NCI-H1105 (cell line): Measurements from ENCODE around the gene TCEA3.
"Not testable (repeated sequence)": the region's sequence is repeated elsewhere in the genome, so short reads cannot be mapped to it uniquely, and the experiment has no call there.

Experiments
- DNase-seq: peaks from one replicate; lab custom pipeline; 2025; lab: John Stamatoyannopoulos, UW

TCEA3 gene

DNA sequence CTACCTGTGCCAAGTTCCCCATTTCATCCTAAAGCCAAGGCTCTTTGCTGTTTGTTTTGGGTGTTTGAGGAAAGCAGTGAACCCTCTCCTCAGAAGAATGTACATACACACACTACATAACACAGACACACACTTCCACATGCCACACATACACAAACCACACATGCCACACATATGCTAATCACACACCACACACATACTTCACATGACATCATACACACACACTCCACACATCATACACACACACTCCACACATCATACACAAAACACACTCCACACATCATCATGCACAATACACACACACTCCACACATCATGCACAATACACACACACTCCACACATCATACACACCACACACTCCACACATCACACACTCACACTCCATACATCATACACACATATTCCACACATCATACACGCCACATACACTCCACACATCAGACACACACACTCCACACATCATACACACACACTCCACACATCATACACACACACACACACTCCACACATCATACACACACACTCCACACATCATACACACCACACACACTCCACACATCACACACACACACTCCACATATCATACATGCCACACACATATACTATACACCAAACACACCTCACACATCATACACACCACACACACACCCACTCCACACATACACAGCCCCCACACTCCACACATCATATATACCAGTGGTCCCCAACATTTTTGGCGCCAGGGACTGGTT is 32.3 kb downstream of the TCEA3 start:
- no peak for DNase-seq

GRCh38 chr1:23389837-23390321 is 34.7 kb downstream of the TCEA3 start:
- DNase-seq, result no peak

DNA sequence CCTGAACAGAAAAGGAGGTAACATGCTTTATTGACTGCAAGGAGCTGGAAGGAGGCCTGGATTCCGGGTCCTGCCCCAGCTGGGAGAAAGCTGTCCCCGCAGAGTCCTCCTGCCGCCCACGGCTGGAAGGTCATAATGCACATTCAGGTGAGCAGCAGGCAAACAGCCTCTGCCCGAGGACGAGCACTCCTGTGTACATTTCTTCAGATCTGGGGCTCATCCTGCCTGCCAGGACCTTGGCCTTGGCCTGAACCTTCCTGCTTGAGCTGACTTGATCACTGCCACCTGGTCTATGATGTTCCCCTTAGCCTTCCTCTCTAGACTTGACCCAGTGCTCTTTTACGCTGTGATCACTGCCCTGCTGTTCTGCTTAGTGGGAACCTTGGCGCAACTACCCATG is 37.1 kb downstream of the TCEA3 start:
- DNase-seq, result no peak

DNA sequence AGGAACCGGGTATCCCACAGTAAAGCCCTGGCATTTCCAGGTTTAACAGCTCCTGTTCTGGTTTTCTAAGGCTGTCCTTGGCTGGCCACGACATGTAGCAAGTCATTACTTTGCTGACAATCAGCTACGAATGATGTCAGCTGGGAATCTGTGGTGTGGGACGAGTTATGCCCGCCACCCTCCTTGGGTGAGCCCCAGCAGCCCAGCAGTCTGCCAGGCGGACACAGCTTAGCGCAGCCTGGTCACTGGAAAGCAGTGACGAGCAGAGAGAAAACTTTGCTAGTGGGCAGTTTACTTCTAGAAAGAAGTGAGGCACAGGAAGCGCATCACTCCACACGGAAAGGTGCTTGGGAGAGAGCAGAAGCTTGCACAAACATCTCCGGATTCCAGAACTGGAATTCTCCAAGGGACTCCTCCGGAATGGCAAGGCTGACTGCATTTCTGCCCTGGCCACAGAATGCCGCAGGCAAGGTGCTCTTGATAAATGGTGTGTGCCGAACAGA is 39.4 kb downstream of the TCEA3 start:
- DNase-seq, result no peak

GRCh38 chr1:23384312-23385058 is 40.1 kb downstream of the TCEA3 start:
- no peak for DNase-seq

- DNase-seq, result no peak
Measured at GRCh38 chr1:23383577-23384311, 40.8 kb downstream of the TCEA3 start.

DNA sequence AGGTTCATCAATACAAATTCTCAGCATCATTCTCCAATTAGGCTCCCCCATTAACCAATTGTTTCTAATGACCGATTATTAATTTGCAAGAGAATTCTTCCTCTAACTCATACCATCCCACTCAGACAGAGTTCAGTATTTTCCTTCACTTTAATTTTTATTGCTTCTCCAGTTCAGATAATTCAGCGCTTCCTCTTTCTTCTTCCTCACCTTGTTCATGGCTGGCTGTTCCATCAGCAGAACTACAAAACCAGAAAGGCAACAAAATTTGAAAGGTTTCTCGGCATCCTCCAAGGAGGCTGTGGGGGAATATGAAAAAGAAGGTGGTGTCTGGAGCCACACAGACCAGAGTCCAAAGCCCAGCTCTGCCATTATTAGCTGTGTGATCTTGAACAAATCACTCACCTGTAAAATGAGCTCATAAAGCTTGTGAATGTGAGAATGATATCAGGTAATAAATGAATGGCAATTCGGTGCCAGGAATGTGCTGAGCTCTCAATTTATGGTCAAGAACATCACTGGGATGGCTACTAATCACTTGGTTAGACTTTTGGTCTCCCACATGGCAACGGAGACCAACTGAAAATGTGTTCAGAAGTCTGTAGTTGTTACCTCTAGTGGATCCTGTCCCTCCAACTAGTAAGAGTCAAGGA is 43.2 kb downstream of the TCEA3 start:
- DNase-seq, result no peak

GRCh38 chr1:23380719-23381118 is 43.8 kb downstream of the TCEA3 start:
- no peak for DNase-seq

DNA sequence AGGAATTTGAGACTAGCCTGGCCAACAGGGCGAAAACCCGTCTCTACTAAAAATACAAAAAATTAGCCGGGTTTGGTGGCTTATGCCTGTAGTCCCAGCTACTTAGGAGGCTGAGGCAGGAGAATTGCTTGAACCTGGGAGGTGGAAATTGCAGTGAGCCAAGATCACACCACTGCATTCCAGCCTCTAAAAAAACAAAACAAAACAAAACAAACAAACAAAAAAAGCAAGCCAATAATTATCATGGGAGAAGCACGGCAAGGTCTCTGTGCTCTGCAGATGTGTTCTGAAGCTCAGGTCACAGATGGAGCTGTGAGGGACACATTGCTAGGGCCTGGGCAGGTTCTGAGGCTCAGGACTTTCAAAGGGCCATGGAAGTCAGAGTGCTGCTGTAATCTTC is 44.3 kb downstream of the TCEA3 start:
- not testable (repeated sequence) for DNase-seq

GRCh38 chr1:23376890-23377811 is 47.4 kb downstream of the TCEA3 start:
- no peak for DNase-seq

DNA sequence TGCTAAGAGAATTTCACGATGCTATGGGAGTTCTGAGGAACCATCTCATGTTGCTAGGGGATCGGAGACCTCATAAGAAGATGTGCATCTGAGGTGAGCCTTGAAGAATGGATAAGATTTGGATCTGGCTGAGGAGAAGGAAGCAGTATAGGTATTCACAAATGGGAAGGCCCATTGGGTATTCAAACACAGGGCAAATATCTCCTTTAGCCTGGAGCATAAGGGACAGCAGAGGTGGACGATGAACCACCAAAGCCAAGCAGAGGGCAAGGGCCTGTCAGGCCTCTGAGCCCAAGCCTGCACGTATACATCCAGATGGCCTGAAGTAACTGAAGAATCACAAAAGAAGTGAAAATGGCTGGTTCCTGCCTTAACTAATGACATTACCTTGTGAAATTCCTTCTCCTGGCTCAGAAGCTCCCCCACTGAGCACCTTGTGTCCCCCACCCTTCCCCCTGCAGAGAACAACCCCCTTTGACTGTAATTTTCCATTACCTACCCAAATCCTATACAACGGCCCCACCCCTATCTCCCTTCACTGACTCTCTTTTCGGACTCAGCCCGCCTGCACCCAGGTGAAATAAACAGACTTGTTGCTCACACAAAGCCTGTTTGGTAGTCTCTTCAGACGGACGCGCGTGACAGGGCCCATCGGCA is 50.3 kb downstream of the TCEA3 start:
- not testable (repeated sequence) for DNase-seq

- no peak for DNase-seq
Measured at GRCh38 chr1:23371987-23372880, 52.3 kb downstream of the TCEA3 start.

DNA sequence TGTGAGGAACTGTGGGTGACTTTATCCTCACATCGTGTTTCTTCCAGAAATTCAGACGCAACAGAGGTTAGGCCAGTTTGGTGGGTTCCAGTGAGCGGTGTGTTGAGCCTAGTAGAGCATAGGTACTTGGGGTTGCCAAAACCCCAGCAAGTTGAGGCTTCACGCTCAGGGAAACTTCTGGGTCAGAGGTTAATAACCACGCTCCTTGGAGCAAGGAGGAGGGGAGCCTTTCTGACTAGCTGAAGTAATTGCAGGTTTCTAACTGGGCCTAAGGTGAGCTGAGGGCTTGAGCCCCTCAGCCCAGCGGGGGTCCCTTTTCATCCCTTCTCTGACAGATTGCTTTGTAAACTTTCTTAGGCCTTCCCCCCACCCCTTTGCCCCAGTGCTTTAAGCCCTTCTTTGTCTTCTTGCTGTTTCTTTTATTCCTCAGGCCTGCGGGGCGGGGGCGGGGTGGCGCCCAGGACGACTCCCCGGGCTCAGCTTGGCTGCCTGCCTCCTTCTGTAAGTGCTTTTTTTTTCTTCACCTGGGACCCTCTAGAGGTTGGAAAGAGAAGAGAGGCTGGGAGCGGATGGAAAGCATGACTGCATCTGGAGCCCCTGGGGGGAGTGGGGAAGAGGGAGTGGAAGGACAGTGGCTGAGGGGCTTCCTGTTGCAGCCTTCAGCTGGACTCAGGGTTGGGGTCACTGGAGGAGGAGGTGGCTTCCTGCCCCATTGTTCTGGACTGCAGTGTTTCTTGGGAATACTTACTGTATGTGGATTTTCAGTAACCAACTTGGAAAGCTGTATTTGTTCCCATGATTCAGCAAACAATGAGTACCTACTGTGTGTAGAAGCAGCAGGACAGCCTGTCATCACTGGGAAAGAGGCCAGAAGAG is 53.6 kb downstream of the TCEA3 start:
- peak; percentile 50 for DNase-seq

DNA sequence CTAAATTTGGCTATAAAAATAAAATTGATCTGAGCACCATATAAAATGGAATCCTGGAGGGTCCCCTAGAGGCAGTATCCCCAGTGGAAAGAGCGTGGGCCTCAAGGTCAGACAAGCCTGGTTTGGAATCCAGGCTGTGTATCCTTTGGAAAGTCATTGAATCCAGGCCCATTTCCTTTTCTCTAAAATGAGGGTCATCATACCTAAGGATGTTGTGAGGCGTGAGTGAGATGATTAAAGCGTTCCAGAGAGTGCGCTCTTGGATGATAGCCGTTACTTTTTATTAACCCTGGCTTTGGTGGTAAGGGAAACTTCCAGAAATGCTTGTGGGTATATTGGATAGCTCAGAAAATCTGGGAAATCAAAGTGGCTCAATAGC is 54.2 kb downstream of the TCEA3 start:
- no peak for DNase-seq

GRCh38 chr1:23369335-23370013 is 55.1 kb downstream of the TCEA3 start, which contains the start of gene ZNF436:
TSS of gene ZNF436 (minus strand) at chr1:23369836. CDS start at chr1:23368005, 1,831 bp downstream.
- peak; percentile 90 for DNase-seq

- DNase-seq, result peak; percentile 92
Measured at GRCh38 chr1:23368562-23369334, 55.8 kb downstream of the TCEA3 start.
